HUES64 (cell line): ENCODE results near the gene MORN4.

Experiments
- H3K27ac ChIP-seq: 2 replicates; pipeline ENCODE4 v1.7.0; 2013; ENCODE audit warnings: low read depth, low read length, inconsistent platforms
- H3K27me3 ChIP-seq: 2 replicates; pipeline ENCODE4 v1.6.1; 2013; ENCODE audit warnings: mild to moderate bottlenecking, low read length; ENCODE audit not compliant: insufficient read depth
- H3K36me3 ChIP-seq: 2 replicates; pipeline ENCODE4 v1.6.1; 2013; ENCODE audit warnings: mild to moderate bottlenecking, low read length; ENCODE audit not compliant: insufficient read depth
- H3K4me1 ChIP-seq: 2 replicates; pipeline ENCODE4 v1.6.1; 2013; ENCODE audit warnings: mild to moderate bottlenecking, low read length, moderate library complexity; ENCODE audit not compliant: insufficient read depth
- H3K4me3 ChIP-seq: 2 replicates; pipeline ENCODE4 v1.5.1; 2013; ENCODE audit warnings: mild to moderate bottlenecking, low read length, moderate library complexity
- H3K9ac ChIP-seq: 2 replicates; pipeline ENCODE4 v1.6.1; 2013; ENCODE audit warnings: mild to moderate bottlenecking, low read depth, low read length
- H3K9me3 ChIP-seq: 2 replicates; pipeline ENCODE4 v1.6.1; 2013; ENCODE audit warnings: low read depth, low read length; ENCODE audit not compliant: insufficient read depth
- WGBS: fragments of 150-250, 120-280 bp; methylation state at CpG from one replicate; pipeline ENCODE4 v1.1.7; 2013; ENCODE audit warnings: missing lambda C conversion rate; 5-methylcytosine and 5-hydroxymethylcytosine counted together

Gene MORN4

DNA sequence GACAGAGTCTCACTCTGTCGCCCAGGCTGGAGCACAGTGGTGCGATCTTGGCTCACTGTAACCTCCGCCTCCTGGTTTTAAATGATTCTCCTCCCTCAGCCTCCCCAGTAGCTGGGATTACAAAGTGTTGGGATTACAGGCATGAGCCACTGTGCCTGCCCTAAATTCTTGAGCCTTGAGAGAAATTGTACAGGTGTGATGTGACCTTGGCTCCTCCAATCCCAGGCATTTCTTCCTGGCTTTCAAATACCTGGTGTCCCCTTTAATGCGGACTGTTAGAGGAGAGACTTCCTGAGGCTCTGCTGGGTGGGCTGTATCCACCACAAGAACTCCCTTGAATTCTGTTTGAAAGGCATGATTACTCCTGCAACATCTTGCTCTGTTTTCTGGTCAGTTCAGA lies 15.0 kb downstream of the MORN4 start:
- no peak overlapping the region for H3K4me3 ChIP-seq
- H3K27ac ChIP-seq: no peak overlapping the region
- no peaks in the 10 kb centered on the region for H3K27me3 ChIP-seq
- H3K4me1 ChIP-seq: no peaks in the 10 kb centered on the region
- no peaks in the 10 kb centered on the region for H3K9me3 ChIP-seq
- H3K9ac ChIP-seq: no peak overlapping the region
- H3K36me3 ChIP-seq: peaks cover 15% of the 10 kb centered on the region
- WGBS: 98% methylated on average over 4 of the region's 4 CpGs

- 38% methylated on average over 2 of the region's 2 CpGs for WGBS
- Histone ChIP-seq H3K9me3 (no peaks in the 10 kb centered on the region), H3K4me1 (peaks cover 6% of the 10 kb centered on the region; the same call in 1 of the 2 replicates), H3K36me3 (peaks cover 11% of the 10 kb centered on the region), H3K9ac (no peak overlapping the region), H3K27me3 (no peaks in the 10 kb centered on the region), H3K27ac (no peak overlapping the region), H3K4me3 (no peak overlapping the region)
Measured at GRCh38 chr10:97612386-97612785, 20.9 kb downstream of the MORN4 start.

GRCh38 chr10:97611473-97611872 lies 21.8 kb downstream of the MORN4 start:
- 70% methylated on average over 12 of the region's 12 CpGs for WGBS
- no peaks in the 10 kb centered on the region for H3K27me3 ChIP-seq
- H3K4me3 ChIP-seq: no peak overlapping the region
- H3K27ac ChIP-seq: no peak overlapping the region
- peaks cover 6% of the 10 kb centered on the region; the same call in 1 of the 2 replicates for H3K4me1 ChIP-seq
- H3K9me3 ChIP-seq: no peaks in the 10 kb centered on the region
- H3K9ac ChIP-seq: no peak overlapping the region
- H3K36me3 ChIP-seq: peaks cover 11% of the 10 kb centered on the region

DNA sequence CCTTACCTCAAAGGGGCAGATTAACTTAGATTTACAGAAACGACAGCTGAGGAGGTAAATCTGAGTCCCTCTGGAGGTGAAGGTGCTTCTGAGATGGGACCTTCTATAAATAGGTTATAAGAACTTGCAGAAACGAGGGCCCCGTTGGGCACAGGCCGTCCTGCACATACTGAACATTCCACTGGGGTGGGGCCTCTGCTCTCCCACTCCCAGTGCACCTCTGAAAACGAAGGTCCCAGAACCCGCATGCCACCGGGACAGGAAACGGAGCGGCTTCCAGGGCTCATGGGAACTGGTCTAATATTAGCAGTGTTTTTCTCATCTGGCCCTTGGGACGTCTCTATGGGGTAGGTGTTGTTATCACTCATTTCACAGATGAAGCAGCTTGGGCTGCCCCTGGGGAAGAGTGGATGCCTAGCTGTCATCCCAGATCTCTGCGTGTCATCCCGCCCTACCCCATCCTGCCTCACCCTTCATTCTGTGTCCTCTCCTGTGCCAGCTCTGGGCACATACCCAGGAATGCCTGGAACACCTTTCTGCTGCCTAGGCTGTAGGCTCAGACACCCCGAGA lies 24.2 kb downstream of the MORN4 start:
- H3K9ac ChIP-seq: no peak overlapping the region
- 93% methylated on average over 13 of the region's 13 CpGs for WGBS
- H3K27me3 ChIP-seq: no peaks in the 10 kb centered on the region
- no peak overlapping the region for H3K27ac ChIP-seq
- no peak overlapping the region for H3K4me3 ChIP-seq
- no peaks in the 10 kb centered on the region for H3K36me3 ChIP-seq
- no peaks in the 10 kb centered on the region for H3K9me3 ChIP-seq
- H3K4me1 ChIP-seq: peaks cover 6% of the 10 kb centered on the region; the same call in 1 of the 2 replicates

GRCh38 chr10:97607095-97607636 lies 26.1 kb downstream of the MORN4 start:
- no peak overlapping the region for H3K9ac ChIP-seq
- no peaks in the 10 kb centered on the region for H3K27me3 ChIP-seq
- H3K27ac ChIP-seq: no peak overlapping the region
- peaks cover 6% of the 10 kb centered on the region; the same call in 1 of the 2 replicates for H3K4me1 ChIP-seq
- H3K4me3 ChIP-seq: no peak overlapping the region
- WGBS: 96% methylated on average over 5 of the region's 5 CpGs
- no peaks in the 10 kb centered on the region for H3K36me3 ChIP-seq
- H3K9me3 ChIP-seq: no peaks in the 10 kb centered on the region

DNA sequence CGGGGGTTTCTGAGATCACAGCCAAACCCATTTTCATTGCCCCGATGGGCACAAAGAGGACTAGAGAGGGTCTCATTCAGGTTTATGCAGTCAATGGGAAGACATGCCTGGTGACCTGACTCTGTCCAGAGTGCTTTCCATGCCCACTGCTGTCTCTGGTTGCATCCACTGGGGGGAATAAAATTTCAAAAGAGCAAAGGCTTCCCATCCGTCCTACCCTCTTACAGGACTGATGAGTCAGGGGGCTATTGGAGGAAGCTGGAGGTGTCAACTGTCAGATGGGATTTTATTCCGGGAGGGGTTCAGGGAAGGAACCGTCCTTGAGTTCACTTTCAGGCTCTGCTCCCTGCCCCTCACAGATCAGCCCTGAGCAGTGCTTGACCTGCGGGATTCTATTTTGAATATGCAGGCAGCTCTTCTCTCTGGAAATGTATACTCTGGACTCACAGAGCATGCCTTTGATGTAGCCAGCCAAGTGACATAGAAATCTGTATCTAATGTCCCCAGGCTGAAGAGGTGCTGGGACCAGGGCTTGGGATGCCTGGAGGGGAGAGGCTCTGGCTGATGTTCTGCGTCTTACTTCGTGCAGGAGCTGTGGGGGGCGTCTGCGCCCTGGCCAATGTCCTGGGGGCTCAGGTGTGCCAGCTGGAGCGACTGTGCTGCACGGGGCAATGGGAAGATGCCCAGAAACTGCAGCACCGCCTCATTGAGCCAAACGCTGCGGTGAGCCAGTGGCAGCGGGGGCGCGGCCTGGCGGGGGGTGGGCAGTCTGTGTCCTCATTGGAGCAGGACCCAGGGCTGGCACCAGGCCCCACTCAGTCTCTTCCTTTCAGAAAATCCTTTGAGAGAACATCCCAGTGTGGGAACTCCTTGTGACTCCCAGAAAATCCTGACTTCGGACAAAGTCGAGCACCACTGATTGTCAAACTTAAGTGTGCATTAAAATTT lies 31.8 kb downstream of the MORN4 start:
- no peaks in the 10 kb centered on the region for H3K9me3 ChIP-seq
- 84% methylated on average over 21 of the region's 21 CpGs for WGBS
- H3K27me3 ChIP-seq: no peaks in the 10 kb centered on the region

DNA sequence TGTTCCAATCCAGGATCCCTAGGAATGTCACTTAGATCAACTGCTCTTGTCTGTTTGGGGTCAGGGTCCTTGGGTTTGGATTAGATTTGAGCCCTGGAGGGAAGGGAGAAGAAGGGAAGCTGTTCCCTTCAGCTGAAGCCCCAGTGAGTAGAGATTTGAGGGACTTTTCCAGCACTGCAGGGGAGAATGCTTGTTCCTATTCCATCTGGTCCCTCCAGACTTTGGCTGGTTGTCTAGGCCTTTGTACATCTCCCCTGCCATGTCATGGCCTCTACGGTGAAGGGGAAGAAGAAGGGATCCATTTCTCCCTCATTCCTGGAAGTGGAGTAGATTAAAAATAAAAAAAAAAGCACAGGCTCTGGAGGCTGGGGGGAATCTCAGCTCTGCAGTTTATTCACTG lies 32.7 kb downstream of the MORN4 start:
- WGBS: 100% methylated on average over 1 of the region's 1 CpG

More for the DNA sequence above, 31.8 kb downstream of the MORN4 start:
- H3K36me3 ChIP-seq: no peaks in the 10 kb centered on the region
- no peak overlapping the region for H3K4me3 ChIP-seq
- H3K9ac ChIP-seq: no peak overlapping the region
- no peak overlapping the region for H3K27ac ChIP-seq
- H3K4me1 ChIP-seq: no peaks in the 10 kb centered on the region

DNA sequence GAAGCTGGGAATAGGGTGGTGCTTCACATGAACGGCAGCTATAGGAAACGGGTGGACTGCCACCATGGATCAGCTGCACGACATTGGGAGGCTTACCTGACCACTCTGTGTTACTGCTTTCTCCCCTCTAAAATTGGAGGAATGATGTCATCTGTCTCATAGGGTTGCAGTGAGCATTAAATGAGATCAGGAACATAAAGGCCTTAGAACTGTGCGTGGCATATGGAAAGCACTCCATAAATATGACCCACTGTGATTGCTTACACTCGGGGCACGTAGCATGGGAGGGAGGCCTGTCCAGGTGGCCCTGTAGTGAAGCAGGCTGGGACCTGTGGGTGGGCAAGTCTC lies 34.1 kb downstream of the MORN4 start:
- Histone ChIP-seq H3K4me3 (no peak overlapping the region), H3K9me3 (no peaks in the 10 kb centered on the region), H3K27ac (no peak overlapping the region), H3K27me3 (no peaks in the 10 kb centered on the region), H3K9ac (no peak overlapping the region), H3K4me1 (no peaks in the 10 kb centered on the region), H3K36me3 (no peaks in the 10 kb centered on the region)
- 91% methylated on average over 6 of the region's 6 CpGs for WGBS

More for the DNA sequence above, 32.7 kb downstream of the MORN4 start:
- Histone ChIP-seq H3K4me1 (no peaks in the 10 kb centered on the region), H3K9ac (no peak overlapping the region), H3K4me3 (no peak overlapping the region), H3K27ac (no peak overlapping the region), H3K27me3 (no peaks in the 10 kb centered on the region), H3K36me3 (no peaks in the 10 kb centered on the region), H3K9me3 (no peaks in the 10 kb centered on the region)

- Histone ChIP-seq H3K27ac (no peak overlapping the region), H3K27me3 (no peaks in the 10 kb centered on the region), H3K4me1 (no peaks in the 10 kb centered on the region), H3K9me3 (no peaks in the 10 kb centered on the region), H3K9ac (no peak overlapping the region), H3K4me3 (no peak overlapping the region), H3K36me3 (no peaks in the 10 kb centered on the region)
- WGBS: 96% methylated on average over 19 of the region's 19 CpGs
Measured at GRCh38 chr10:97598407-97599271, 34.7 kb downstream of the MORN4 start.

DNA sequence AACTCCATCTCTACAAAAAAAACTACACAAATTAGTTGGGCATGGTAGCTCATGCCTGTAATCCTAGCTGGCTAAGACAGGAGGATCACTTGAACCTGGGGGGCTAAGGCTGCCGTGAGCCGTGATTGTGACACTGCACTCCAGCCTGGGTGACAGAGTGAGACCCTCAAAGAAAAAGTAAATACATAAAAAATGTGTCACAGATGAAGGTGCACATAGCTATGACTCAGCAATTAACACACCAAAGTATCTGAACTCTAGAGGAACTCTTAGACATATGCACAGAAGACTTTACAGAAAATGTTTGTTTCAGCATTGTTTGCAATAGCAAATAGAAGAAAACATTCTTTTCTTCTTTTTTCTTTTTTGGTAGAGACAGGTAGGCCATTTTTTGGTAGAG lies 35.5 kb downstream of the MORN4 start:
- Histone ChIP-seq H3K4me1 (no peaks in the 10 kb centered on the region), H3K9me3 (no peaks in the 10 kb centered on the region), H3K27me3 (no peaks in the 10 kb centered on the region), H3K36me3 (no peaks in the 10 kb centered on the region), H3K27ac (no peak overlapping the region), H3K9ac (no peak overlapping the region), H3K4me3 (no peak overlapping the region)
- 92% methylated on average over 2 of the region's 2 CpGs for WGBS
